ENCODE measurements around the gene ZDHHC3. TPM values are rescaled to one million over a fixed set of nuclear protein-coding genes. Genes with fewer than 3 reads are reported as not detected.

The ZDHHC3 gene
- polyA plus RNA-seq, 1 of the 3 experiments (the other 2 are of a cell fraction) = 60.7 TPM

DNA sequence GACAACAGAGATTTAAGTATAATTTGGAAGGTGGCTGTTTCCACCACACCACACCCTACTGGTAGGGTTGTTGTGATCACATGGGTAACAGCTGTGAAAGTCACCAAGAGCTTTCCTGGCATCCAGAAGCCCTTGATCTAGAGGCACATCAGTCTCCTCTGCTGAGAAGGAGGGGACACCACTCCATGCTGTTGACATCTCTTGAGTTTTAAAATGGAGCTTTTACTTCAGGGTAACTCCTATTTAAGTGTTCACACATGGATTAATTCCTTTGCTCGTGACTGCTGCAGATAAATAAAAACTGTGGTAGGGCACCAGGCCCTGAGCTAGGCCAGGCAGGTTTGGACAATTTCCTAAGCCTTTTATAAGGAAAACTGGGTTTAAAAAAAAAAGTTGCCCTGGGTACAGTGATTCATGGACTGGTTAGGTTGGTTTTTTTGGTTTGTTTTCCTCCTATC lies 7.5 kb upstream of the ZDHHC3 start:
- H3F3A ChIP-seq (replicated peaks; ENCODE audit: insufficient read depth) = no peaks in the 10 kb centered on the region
- ChIA-PET CTCF (interaction anchor here (0.6 to 2.9 kb wide), 3 partner anchors 9 to 513 kb away, joined by 3 to 17 read pairs (median 3); partner anchors contain the start of gene ZNF502), POLR2A (no interaction called here)
- H3K9me3 ChIP-seq = no peaks in the 10 kb centered on the region
- peaks cover 8% of the 10 kb centered on the region; the same call in 1 of the 2 replicates for H4K20me1 ChIP-seq (ENCODE audit: insufficient read depth)
- H3K9ac ChIP-seq = no peak overlapping the region
- no peak overlapping the region for H3K27ac ChIP-seq (ENCODE audit: low read depth in 2 of 2, low read length in 1 of 2)
- TF ChIP-seq FOSL2 (IDR thresholded peaks at IDR 0.05; ENCODE audit: borderline replicate concordance, low read depth) (no peak), TAF1 (IDR thresholded peaks at IDR 0.05; ENCODE audit: borderline replicate concordance, low read depth, low read length) (no peak), SIN3A (IDR thresholded peaks at IDR 0.05; ENCODE audit: borderline replicate concordance, low read depth, low read length) (no peak), FOXJ3 (CRISPR knock-in tag; IDR thresholded peaks at IDR 0.05) (no peak), EP300 (IDR thresholded peaks at IDR 0.05; ENCODE audit: borderline replicate concordance in 1 of 2, low read depth in 1 of 2, low read length in 1 of 2) (no peak), SMC3 (IDR thresholded peaks at IDR 0.05; ENCODE audit: low read depth, low read length) (no peak), GABPA (IDR thresholded peaks at IDR 0.05; ENCODE audit: low read depth) (no peak), NRF1 (IDR thresholded peaks at IDR 0.05; ENCODE audit: low read depth, low read length) (no peak), EZH2phosphoT487 (IDR thresholded peaks at IDR 0.05; ENCODE audit: borderline replicate concordance, low read depth) (no peak), MXI1 (IDR thresholded peaks at IDR 0.05; ENCODE audit: low read depth, low read length) (no peak), RCOR1 (IDR thresholded peaks at IDR 0.05; ENCODE audit: low read length) (no peak), ELF1 (IDR thresholded peaks at IDR 0.05) (no peak), JUND (IDR thresholded peaks at IDR 0.05) (no peak)
- TF ChIP-seq, protein P1, sequence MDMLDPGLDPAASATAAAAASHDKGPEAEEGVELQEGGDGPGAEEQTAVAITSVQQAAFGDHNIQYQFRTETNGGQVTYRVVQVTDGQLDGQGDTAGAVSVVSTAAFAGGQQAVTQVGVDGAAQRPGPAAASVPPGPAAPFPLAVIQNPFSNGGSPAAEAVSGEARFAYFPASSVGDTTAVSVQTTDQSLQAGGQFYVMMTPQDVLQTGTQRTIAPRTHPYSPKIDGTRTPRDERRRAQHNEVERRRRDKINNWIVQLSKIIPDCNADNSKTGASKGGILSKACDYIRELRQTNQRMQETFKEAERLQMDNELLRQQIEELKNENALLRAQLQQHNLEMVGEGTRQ (IDR thresholded peaks at IDR 0.05; ENCODE audit: borderline replicate concordance, low read depth, low read length) = no peak
- TF ChIP-seq, protein P2, sequence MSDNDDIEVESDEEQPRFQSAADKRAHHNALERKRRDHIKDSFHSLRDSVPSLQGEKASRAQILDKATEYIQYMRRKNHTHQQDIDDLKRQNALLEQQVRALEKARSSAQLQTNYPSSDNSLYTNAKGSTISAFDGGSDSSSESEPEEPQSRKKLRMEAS (IDR thresholded peaks at IDR 0.05; ENCODE audit: low read depth) = no peak
- TF ChIP-seq, protein P3, sequence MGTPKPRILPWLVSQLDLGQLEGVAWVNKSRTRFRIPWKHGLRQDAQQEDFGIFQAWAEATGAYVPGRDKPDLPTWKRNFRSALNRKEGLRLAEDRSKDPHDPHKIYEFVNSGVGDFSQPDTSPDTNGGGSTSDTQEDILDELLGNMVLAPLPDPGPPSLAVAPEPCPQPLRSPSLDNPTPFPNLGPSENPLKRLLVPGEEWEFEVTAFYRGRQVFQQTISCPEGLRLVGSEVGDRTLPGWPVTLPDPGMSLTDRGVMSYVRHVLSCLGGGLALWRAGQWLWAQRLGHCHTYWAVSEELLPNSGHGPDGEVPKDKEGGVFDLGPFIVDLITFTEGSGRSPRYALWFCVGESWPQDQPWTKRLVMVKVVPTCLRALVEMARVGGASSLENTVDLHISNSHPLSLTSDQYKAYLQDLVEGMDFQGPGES (IDR thresholded peaks at IDR 0.05; ENCODE audit: low read depth, low read length) = no peak
- no peak overlapping the region for H2AFZ ChIP-seq (ENCODE audit: low read depth)
- DNase-seq = no peak
- H3K9me2 ChIP-seq = no peaks in the 10 kb centered on the region
- no peaks in the 10 kb centered on the region for H3K27me3 ChIP-seq (ENCODE audit: insufficient read depth)
- H3K4me3 ChIP-seq (ENCODE audit: low read depth in 2 of 2, low read length in 1 of 2) = no peak overlapping the region
- H3K4me2 ChIP-seq = no peak overlapping the region
- peaks cover 73% of the 10 kb centered on the region for H3K79me2 ChIP-seq (ENCODE audit: insufficient read depth)
- peaks cover 0 to 5% of the 10 kb centered on the region in 2 experiments; a peak in 1 of 4 replicates for H3K4me1 ChIP-seq (ENCODE audit: control insufficient read depth in 1 of 2, insufficient read depth in 2 of 2, low read depth in 1 of 2, low read length in 1 of 2)
- peaks cover 0 to 7% of the 10 kb centered on the region in 2 experiments for H3K36me3 ChIP-seq (replicated peaks in 1 of 2; ENCODE audit: control insufficient read depth in 1 of 2, insufficient read depth in 2 of 2, low read length in 1 of 2)
- 93% methylated on average over 1 of the region's 1 CpG for WGBS (ENCODE audit: low lambda C conversion rate)
